Inflammatory macrophage treated with lipopolysaccharide for 1 hour (primary cell): ENCODE data around the gene ATP2C1.

Experiments
- DNase-seq, 2 donors: peaks; one replicate each; pipeline ENCODE4 v3.0.0-alpha.2; 2020 to 2022

The ATP2C1 gene

DNA sequence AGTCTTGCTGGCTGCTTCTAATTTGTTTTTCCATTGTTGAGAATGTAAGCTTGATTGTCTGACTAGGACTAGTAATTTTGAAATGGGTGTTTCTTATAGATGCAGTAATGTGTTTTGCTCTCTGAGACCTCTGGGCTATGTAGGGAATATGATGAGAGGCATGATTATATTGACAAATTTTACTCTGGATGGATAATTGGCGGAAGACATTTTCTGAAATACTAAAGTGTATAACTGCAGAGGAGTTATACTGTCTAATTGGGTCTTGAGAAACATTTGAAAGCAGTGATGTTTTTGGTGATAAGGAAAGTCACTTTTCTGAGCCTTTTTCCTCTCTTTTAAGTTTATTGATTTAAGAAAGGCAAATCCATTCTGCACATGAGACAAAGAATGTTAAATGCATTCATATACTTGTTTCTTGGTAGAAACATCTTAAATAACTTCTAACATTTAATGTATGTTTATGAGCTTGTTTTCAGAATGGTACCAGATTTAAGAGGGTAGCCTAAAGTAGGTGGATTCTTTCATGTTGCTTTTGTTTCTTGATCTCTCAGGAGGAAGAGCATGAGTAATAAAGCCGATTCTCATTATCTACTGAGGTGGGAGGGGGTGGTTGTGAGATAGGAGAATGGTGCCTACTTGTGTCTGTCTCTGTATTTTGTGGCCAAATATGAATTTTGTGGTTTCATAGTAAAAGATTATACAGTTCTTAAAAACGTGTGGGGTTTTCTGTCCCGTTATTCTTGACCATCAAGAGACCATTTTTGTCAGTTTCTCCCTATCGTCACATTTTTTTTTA lies 2.0 kb downstream of the ATP2C1 start:
- DNase-seq = no peak

- no peak for DNase-seq
These were observed 3.4 kb downstream of the ATP2C1 start for GRCh38 chr3:130897316-130897715.

DNA sequence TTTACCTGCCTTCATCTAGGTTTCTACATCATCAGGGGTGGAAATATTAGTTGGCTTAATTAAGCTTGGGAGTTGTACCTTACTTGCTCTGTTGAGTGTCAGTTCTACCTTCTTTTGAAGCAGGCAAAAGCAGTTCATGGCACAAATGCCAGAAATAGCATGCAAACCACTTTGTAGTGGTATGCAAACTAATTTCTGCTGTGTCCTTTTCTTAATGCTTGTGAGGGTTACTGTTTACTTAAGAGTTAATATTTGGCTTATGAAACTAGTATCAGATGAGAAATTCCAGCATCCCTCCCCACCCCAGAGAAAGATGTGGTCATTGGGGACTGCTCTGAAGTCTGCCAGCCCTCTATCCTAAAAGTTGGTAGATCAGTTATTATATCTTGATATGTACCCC lies 7.1 kb downstream of the ATP2C1 start:
- DNase-seq = no peak

- no peak for DNase-seq
These were observed 7.8 kb downstream of the ATP2C1 start for GRCh38 chr3:130901463-130902204.

DNA sequence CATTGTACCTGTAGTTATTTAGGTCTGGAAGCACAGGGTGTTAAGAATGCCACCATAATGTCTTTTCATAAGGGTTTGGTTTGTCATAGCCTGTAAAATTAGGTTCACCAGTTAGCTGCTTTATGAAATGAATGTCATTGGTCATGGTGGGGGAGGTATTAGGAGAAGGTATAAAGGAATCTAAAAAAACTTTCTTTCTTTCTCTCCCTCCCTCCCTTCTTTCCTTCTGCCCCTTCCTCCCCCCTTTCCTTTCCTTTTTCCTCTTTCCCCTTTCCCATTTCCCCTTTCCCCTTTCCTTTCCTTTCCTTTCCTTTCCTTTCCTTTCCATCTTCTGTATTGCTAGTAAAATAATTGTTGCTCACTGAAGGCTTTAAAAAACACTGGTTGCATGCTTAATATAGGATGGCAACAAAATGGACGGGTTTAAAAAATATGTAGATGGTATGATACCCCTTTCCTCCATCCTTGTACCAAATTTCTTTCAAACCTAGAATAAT lies 9.6 kb downstream of the ATP2C1 start:
- DNase-seq = no peak

DNA sequence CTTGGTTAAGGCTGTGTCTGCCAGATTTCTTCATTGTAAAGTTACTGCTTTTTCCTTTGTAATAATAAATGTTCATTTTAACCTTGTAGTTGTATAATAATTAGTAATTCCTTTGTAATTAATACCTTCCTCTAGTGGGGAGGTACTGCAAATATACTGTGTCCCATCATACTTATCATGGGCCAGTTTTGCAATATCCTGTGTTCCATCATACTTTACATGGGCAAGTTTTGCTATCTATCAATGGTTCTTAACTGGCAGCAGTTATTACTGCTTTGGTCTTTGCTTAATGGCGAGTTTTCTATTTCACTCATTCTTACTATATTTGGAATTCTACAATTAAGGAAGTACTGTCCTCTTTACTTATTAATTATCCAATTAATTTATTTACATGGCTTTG lies 10.6 kb downstream of the ATP2C1 start:
- DNase-seq = no peak

GRCh38 chr3:130905551-130905950 lies 11.7 kb downstream of the ATP2C1 start:
- no peak for DNase-seq

GRCh38 chr3:130906374-130906995 lies 12.6 kb downstream of the ATP2C1 start:
- no peak for DNase-seq

DNA sequence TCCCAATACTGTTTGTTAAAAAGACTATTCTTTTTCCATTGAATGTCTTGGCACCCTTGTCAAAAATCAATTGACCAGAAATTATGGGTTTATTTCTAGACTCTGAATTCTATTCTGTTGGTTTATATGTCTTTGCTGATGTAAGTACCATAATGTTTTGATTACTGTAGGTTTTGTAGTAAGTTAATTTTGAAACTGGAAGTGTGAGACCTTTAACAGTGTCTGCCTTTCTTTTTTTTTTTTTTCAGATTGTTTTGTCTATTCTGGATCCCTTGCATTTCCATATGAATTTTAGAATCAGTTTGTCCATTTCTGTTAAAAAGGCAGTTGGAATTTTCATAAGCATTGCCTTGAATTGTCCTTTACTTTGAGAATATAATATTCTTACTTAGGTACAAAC lies 13.6 kb downstream of the ATP2C1 start:
- DNase-seq = no peak

DNA sequence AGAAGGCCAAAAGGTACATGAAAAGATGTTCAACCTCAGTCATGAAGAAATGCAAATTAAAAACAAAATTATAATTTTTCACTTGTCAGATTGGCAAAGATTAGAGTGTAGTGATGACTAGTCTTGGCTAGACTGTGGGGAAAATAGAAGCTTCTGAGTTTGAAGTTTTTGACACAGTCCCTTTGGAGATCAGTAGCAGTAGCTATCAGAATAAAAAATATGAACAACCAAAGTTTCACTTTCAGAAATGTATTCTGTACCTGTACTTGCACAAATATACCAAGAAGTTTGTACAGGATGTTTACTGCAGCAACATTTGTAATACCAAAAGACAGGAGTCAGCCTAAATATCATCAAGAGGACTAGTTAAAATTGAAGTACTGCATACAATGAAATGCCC lies 14.1 kb downstream of the ATP2C1 start:
- DNase-seq = no peak

GRCh38 chr3:130915567-130916292 lies 21.8 kb downstream of the ATP2C1 start:
- DNase-seq = no peak

GRCh38 chr3:130916507-130917167 lies 22.8 kb downstream of the ATP2C1 start:
- DNase-seq = no peak

DNA sequence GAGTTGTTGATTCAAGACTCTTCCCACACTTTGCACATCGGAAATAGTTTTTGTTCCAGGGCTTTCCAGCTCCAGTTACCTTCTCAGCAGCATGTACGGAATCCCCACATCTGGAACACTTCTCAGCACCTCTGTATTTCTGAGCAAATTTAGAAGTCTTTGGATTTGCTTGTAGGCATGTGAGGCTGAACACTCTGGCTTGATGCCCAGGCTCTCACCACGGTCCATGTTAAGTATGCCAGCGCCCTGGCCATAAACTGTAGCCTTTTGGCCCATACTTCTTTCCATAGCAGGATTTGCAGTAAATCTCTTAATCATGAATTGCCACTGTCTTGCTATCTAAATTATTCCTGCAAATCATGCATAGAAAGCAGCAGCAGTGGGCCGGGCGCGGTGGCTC lies 24.4 kb downstream of the ATP2C1 start:
- no peak for DNase-seq

- no peak for DNase-seq
These were observed 31.7 kb downstream of the ATP2C1 start for GRCh38 chr3:130925628-130926027.

DNA sequence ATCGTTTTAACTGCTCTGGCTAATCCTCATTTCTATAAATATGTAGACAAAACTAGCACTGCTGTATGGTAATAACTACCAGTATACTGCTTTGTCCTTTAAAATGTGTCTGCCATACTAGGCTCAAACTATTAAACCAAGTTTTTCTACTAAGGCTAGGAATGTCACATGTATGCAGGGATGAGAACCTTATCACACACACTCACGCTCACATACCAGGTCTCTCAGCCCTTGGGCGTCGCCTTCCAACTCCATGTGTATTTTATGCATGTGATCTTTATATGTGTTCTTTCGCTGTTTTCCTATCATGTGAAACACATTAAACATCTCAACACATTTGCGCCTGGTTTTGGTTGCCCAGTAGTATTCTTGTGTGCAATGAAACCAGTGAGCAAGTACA lies 32.6 kb downstream of the ATP2C1 start:
- DNase-seq = no peak

DNA sequence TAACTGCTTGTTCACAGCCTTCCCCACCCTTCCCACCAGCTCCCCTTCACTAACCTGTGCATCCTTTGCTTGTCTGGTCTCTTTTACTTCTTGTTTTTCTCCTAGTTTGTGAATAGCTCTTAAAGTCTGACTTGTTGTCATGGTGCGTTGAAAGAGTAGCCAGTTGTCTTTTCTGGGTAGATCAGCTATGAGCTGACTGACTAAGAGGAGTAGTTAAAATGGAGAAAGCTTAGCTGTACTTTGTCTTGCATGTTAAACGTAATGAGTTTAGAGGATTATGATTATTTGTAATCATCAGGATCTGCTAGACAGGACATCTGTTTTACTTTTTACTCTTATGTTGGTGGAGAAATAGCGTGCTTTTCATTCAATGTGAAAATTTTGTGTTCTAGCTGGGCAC lies 35.9 kb downstream of the ATP2C1 start:
- DNase-seq = no peak

DNA sequence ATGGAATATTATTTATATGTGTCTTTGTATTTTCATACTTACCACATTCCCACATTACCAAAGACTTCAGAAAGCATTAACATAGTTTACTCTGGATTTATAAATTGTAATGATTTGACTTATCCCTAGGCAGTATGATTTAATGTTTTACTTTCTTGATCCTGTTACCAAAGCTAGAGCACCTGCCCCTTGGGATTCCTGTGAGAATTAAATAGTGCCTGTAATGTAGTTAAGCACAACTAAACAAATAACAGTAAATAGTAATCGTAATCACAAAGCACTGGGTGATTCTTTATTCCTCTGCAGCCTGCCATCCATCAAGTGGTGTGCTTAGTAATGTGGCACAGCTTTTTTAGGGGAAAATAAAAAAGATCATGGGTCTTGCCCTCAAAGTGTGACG lies 39.1 kb downstream of the ATP2C1 start:
- no peak for DNase-seq

DNA sequence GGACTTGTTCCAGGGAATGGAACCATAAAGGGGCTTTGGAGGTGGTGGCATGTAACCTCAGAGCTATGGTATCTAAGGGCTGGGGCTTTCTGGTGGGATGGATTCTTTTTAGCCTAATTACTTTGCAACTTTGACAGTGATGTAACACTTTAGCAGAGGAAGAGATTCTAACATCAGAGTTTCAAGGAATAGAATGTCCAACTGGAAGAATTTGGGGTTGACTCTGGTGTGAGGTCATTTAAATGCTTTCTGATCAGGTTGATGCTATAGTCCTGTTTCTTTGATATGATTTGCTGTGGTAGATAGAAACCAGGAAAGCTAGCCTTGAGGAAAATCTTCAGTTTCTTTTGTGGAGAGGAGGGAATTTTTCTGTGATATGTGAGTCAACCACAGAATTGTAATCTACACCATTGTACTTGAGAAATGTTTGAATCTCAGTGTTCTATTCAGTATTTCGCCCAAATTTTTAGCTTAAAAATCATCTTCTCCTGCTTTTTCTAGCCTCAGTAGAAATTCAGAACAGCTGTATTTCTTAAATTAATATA lies 40.0 kb downstream of the ATP2C1 start:
- DNase-seq = no peak

GRCh38 chr3:130934442-130935089 lies 40.7 kb downstream of the ATP2C1 start:
- peak in 1 of 2 donors; percentile 15 for DNase-seq

- peak; percentile 36 to 75 for DNase-seq
These were observed 42.0 kb downstream of the ATP2C1 start for GRCh38 chr3:130935761-130936492.

DNA sequence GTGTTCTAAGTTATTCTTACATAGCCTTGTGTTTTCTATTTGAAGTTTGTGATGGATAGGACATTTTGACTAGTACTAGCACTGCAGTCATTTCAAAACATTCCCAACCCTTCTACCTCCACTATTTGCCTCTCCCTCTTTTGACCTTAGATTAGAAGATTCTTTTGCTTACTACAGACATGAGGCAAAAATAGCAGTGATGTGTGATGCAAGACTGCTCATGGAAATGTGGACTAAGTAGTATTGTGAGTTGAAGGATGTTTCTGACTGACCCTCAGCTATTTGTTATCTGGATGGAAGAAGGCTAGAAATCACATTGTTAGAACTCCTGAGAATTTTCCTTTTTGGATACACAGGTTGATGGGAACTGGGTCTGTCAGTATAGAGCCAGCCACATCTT lies 45.9 kb downstream of the ATP2C1 start:
- DNase-seq = no peak
